CD4-positive, CD25-positive, alpha-beta regulatory T cell (primary cell): Measurements from ENCODE around the gene ASPN. TPM values are rescaled to one million over a fixed set of nuclear protein-coding genes. Genes with fewer than 3 reads are reported as not detected.
A peak's percentile ranks its signal among the peaks of the same experiment; 100 is the strongest.

ENCODE experiments used
- ATAC-seq, 2 donors: fragments of 150-1000 bp; cut with Tn5 transposase; one replicate each; pipeline ENCODE4 v1.10.0; 2021; ENCODE audit warnings: low read depth in 2 of 2, moderate number of reproducible peaks in 2 of 2, moderate library complexity in 1 of 2
- DNase-seq, 3 donors: peaks; one replicate each; pipeline versions ENCODE4 v3.0.0 to v3.0.0-alpha.2; 2012 to 2022; ENCODE audit warnings: mixed read lengths in 1 of 3
- H3K27ac ChIP-seq: one replicate; pipeline ENCODE4 v1.7.0; 2013; ENCODE audit warnings: mild to moderate bottlenecking, low read length; ENCODE audit not compliant: insufficient read depth, poor library complexity, severe bottlenecking
- H3K27me3 ChIP-seq: one replicate; pipeline ENCODE4 v1.7.0; 2013; ENCODE audit warnings: low read length; ENCODE audit not compliant: control insufficient read depth, insufficient read depth
- H3K36me3 ChIP-seq: one replicate; pipeline ENCODE4 v1.7.0; 2013; ENCODE audit warnings: mild to moderate bottlenecking, low read length, moderate library complexity; ENCODE audit not compliant: control insufficient read depth, insufficient read depth
- H3K4me1 ChIP-seq: 2 replicates; pipeline ENCODE4 v1.7.0; 2013; ENCODE audit warnings: mild to moderate bottlenecking, low read length; ENCODE audit not compliant: insufficient read depth, control insufficient read depth, poor library complexity, severe bottlenecking
- H3K4me3 ChIP-seq: one replicate; pipeline ENCODE4 v1.7.0; 2013; ENCODE audit warnings: low read depth, mild to moderate bottlenecking, low read length, moderate library complexity
- H3K9me3 ChIP-seq, 2 experiments: 1 replicate in 1 of 2; 2 replicates in 1 of 2; pipeline ENCODE4 v1.7.0; 2013; ENCODE audit warnings: low read length in 2 of 2, mild to moderate bottlenecking in 1 of 2, moderate library complexity in 1 of 2; ENCODE audit not compliant: control insufficient read depth in 2 of 2
- H3K27ac Mint-ChIP-seq, 3 donors: one replicate each; pipeline ENCODE4 v1.8.0; 2020 to 2022; ENCODE audit warnings: mild to moderate bottlenecking in 3 of 3, mixed read lengths in 3 of 3, moderate library complexity in 2 of 3
- H3K27me3 Mint-ChIP-seq: one replicate; pipeline ENCODE4 v1.8.0; 2022; ENCODE audit warnings: mild to moderate bottlenecking, mixed read lengths
- H3K36me3 Mint-ChIP-seq: one replicate; pipeline ENCODE4 v1.8.0; 2020; ENCODE audit warnings: mixed read lengths
- H3K4me1 Mint-ChIP-seq, 4 donors: one replicate each; pipeline ENCODE4 v1.8.0; 2020 to 2022; ENCODE audit warnings: mixed read lengths in 4 of 4, mild to moderate bottlenecking in 1 of 4
- H3K4me3 Mint-ChIP-seq, 4 donors: one replicate each; pipeline ENCODE4 v1.8.0; 2020 to 2022; ENCODE audit warnings: mild to moderate bottlenecking in 4 of 4, mixed read lengths in 4 of 4, moderate library complexity in 3 of 4
- H3K9me3 Mint-ChIP-seq, 7 donors: one replicate each; pipeline ENCODE4 v1.8.0; 2020 to 2022; ENCODE audit warnings: mixed read lengths in 7 of 7, mild to moderate bottlenecking in 3 of 7, moderate library complexity in 2 of 7
- polyA plus RNA-seq, 4 donors: library from polyadenylated mRNA; unstranded; fragments of 300-500 nt; fragmentation: Illumina TruSeq; gene quantifications; one replicate each; pipeline ENCODE4 v1.2.3, GENCODE V29; 2021
- total RNA-seq: library from RNA; stranded (reverse); gene quantifications from one replicate; pipeline ENCODE4 v1.2.3, GENCODE V29; 2022

ASPN gene
- total and polyA plus RNA-seq, 5 donors from 2014 or later: not detected

- no peaks in the 10 kb centered on the region for H3K27me3 Mint-ChIP-seq
- H3K27ac Mint-ChIP-seq: no peak overlapping the region
Measured at GRCh38 chr9:92463387-92463786, 18.9 kb downstream of the ASPN start.

GRCh38 chr9:92457576-92457975, 24.7 kb downstream of the ASPN start:
- Histone ChIP-seq H3K36me3 (no peaks in the 10 kb centered on the region), H3K4me3 (no peak overlapping the region), H3K9me3 (no peaks in the 10 kb centered on the region), H3K27ac (no peak overlapping the region), H3K4me1 (no peaks in the 10 kb centered on the region), H3K27me3 (no peaks in the 10 kb centered on the region)
- ATAC-seq: no peak
- Mint-ChIP-seq H3K27ac (no peak overlapping the region), H3K27me3 (no peaks in the 10 kb centered on the region), H3K4me1 (no peaks in the 10 kb centered on the region), H3K9me3 (no peaks in the 10 kb centered on the region), H3K36me3 (no peaks in the 10 kb centered on the region), H3K4me3 (no peak overlapping the region)
- DNase-seq: no peak

More at GRCh38 chr9:92463387-92463786, 18.9 kb downstream of the ASPN start:
- Mint-ChIP-seq H3K36me3 (no peaks in the 10 kb centered on the region), H3K4me1 (peaks cover 0 to 1% (median 0%) of the 10 kb centered on the region in 4 donors), H3K9me3 (no peaks in the 10 kb centered on the region), H3K4me3 (no peak overlapping the region)
- no peak overlapping the region for H3K4me3 ChIP-seq
- DNase-seq (no peak), ATAC-seq (no peak)
- H3K4me1 ChIP-seq: no peaks in the 10 kb centered on the region
- H3K9me3 ChIP-seq: no peaks in the 10 kb centered on the region
- no peaks in the 10 kb centered on the region for H3K36me3 ChIP-seq
- H3K27me3 ChIP-seq: no peaks in the 10 kb centered on the region
- no peak overlapping the region for H3K27ac ChIP-seq

- DNase-seq: peak in 1 of 3 donors; percentile 22
- Histone ChIP-seq H3K27me3 (no peaks in the 10 kb centered on the region), H3K9me3 (no peaks in the 10 kb centered on the region), H3K36me3 (no peaks in the 10 kb centered on the region), H3K4me3 (no peak overlapping the region), H3K27ac (no peak overlapping the region), H3K4me1 (no peaks in the 10 kb centered on the region)
- no peak overlapping the region for H3K4me3 Mint-ChIP-seq
- no peak overlapping the region for H3K27ac Mint-ChIP-seq
- no peaks in the 10 kb centered on the region for H3K36me3 Mint-ChIP-seq
- no peaks in the 10 kb centered on the region for H3K27me3 Mint-ChIP-seq
- no peaks in the 10 kb centered on the region for H3K9me3 Mint-ChIP-seq
- no peak for ATAC-seq
- no peaks in the 10 kb centered on the region for H3K4me1 Mint-ChIP-seq
Measured at GRCh38 chr9:92455217-92455616, 27.1 kb downstream of the ASPN start.

DNA sequence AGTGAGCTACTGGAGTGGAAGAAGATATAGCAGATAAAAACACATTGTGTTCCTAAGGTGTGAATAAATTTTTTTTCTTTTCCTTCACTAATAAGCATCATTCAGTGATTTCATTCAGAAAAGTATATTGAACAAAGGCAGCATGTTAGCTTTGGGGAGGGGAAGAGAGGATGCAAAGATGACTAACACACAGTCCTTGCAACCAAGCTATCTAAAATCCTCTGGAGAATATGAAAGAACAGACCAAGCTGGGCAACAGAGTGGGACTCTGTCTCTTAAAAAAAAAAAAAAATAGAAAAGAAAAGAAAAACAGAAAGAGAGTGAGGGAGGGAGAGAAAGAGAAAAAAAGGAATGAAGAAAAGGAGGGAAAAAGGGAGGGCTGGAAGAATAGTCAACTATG, 35.8 kb downstream of the ASPN start:
- H3K27me3 Mint-ChIP-seq: no peaks in the 10 kb centered on the region
- Histone ChIP-seq H3K4me3 (no peak overlapping the region), H3K27me3 (no peaks in the 10 kb centered on the region), H3K36me3 (no peaks in the 10 kb centered on the region), H3K4me1 (no peaks in the 10 kb centered on the region), H3K9me3 (no peaks in the 10 kb centered on the region), H3K27ac (no peak overlapping the region)
- H3K4me3 Mint-ChIP-seq: no peak overlapping the region
- DNase-seq (no peak), ATAC-seq (no peak)
- no peak overlapping the region for H3K27ac Mint-ChIP-seq
- H3K36me3 Mint-ChIP-seq: no peaks in the 10 kb centered on the region
- peaks cover 0 to 2% (median 0%) of the 10 kb centered on the region in 7 donors for H3K9me3 Mint-ChIP-seq
- H3K4me1 Mint-ChIP-seq: peaks cover 0 to 5% (median 0%) of the 10 kb centered on the region in 4 donors

- Histone ChIP-seq H3K27ac (no peak overlapping the region), H3K27me3 (no peaks in the 10 kb centered on the region), H3K36me3 (no peaks in the 10 kb centered on the region), H3K4me3 (no peak overlapping the region), H3K9me3 (no peaks in the 10 kb centered on the region), H3K4me1 (no peaks in the 10 kb centered on the region)
- DNase-seq: no peak
- ATAC-seq: no peak
- Mint-ChIP-seq H3K27me3 (no peaks in the 10 kb centered on the region), H3K27ac (no peak overlapping the region), H3K36me3 (no peaks in the 10 kb centered on the region), H3K4me1 (peaks cover 8 to 14% (median 12%) of the 10 kb centered on the region in 4 donors), H3K9me3 (no peaks in the 10 kb centered on the region), H3K4me3 (no peak overlapping the region)
Measured at GRCh38 chr9:92444841-92445240, 37.5 kb downstream of the ASPN start.

DNA sequence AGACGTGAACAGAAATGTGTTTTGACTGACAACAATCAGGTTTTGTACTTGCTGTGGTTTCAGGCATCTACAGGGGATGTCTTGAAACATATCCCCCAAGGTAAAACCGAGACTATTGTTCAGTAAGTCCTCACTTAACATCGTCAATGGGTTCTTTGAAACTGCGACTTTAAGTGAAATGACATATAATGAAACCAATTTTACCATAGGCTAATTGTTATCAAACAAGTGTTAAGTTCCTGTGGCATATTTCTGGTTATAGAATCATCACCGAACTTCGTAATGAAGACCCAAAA, 41.6 kb downstream of the ASPN start:
- peak in 2 of 3 donors; percentile 40 to 57 for DNase-seq
- Histone ChIP-seq H3K27ac (peak overlapping the region; percentile 66), H3K4me1 (no peaks in the 10 kb centered on the region), H3K4me3 (peak overlapping the region; percentile 74), H3K27me3 (no peaks in the 10 kb centered on the region), H3K9me3 (no peaks in the 10 kb centered on the region), H3K36me3 (no peaks in the 10 kb centered on the region)
- Mint-ChIP-seq H3K36me3 (no peaks in the 10 kb centered on the region), H3K4me1 (peaks cover 9 to 16% (median 13%) of the 10 kb centered on the region in 4 donors), H3K27me3 (no peaks in the 10 kb centered on the region), H3K9me3 (no peaks in the 10 kb centered on the region), H3K4me3 (peak overlapping the region; percentile 36 to 64 (median 52)), H3K27ac (peak overlapping the region; percentile 62 to 72 (median 64))
- peak in 1 of 2 donors; percentile 31 for ATAC-seq

- no peaks in the 10 kb centered on the region for H3K27me3 Mint-ChIP-seq
- no peak for DNase-seq
Measured at GRCh38 chr9:92439921-92440750, 42.2 kb downstream of the ASPN start.

More at GRCh38 chr9:92439921-92440750, 42.2 kb downstream of the ASPN start:
- no peak for ATAC-seq
- Histone ChIP-seq H3K27me3 (no peaks in the 10 kb centered on the region), H3K4me1 (no peaks in the 10 kb centered on the region), H3K27ac (peak overlapping the region; percentile 66), H3K36me3 (no peaks in the 10 kb centered on the region), H3K4me3 (peak overlapping the region; percentile 74), H3K9me3 (no peaks in the 10 kb centered on the region)
- peak overlapping the region; percentile 5 to 64 (median 62) for H3K27ac Mint-ChIP-seq
- H3K4me3 Mint-ChIP-seq: peak overlapping the region; percentile 36 to 64 (median 52)
- peaks cover 9 to 19% (median 14%) of the 10 kb centered on the region in 4 donors for H3K4me1 Mint-ChIP-seq
- no peaks in the 10 kb centered on the region for H3K9me3 Mint-ChIP-seq
- no peaks in the 10 kb centered on the region for H3K36me3 Mint-ChIP-seq
